NB4 (cell line): ENCODE results near the gene IRF2BP1.

Experiments
- CTCF ChIP-seq: IDR thresholded peaks from one replicate; pipeline ENCODE4 v1.5.1; 2012; ENCODE audit warnings: low read depth, low read length
- MAX ChIP-seq: IDR thresholded peaks from 2 replicates; pipeline ENCODE4 v1.6.1; 2011; ENCODE audit warnings: low read depth, low read length
- MYC ChIP-seq: IDR thresholded peaks from 2 replicates; pipeline ENCODE4 v1.6.1; 2011; ENCODE audit warnings: low read depth, low read length
- POLR2A ChIP-seq: IDR thresholded peaks from 2 replicates; pipeline ENCODE4 v1.6.1; 2011; ENCODE audit warnings: mild to moderate bottlenecking; ENCODE audit not compliant: insufficient read length; ENCODE audit errors: extremely low read depth

GRCh38 chr19:45882652-45883585 is 3.0 kb downstream of the IRF2BP1 start:
- TF ChIP-seq MYC = no peak; the same call in 1 of the 2 replicates
- TF ChIP-seq CTCF = peak; percentile 100
- no peak for TF ChIP-seq POLR2A
- peak; percentile 88 for TF ChIP-seq MAX
